Lung (tissue), 12 donors: ENCODE measurements around the gene RAB43. TPM values are rescaled to one million over a fixed set of nuclear protein-coding genes. Genes with fewer than 3 reads are reported as not detected.
"Not testable (repeated sequence)": the region's sequence is repeated elsewhere in the genome, so short reads cannot be mapped to it uniquely, and the experiment has no call there.

Source experiments
- ATAC-seq: fragments of 200-7000 bp; cut with Tn5 transposase; one replicate; pipeline ENCODE4 v1.9.1; 2020; ENCODE audit warnings: moderate number of reproducible peaks; ENCODE audit not compliant: insufficient read depth, low FRiP score
- DNase-seq, 3 donors: peaks; one replicate each; pipeline ENCODE4 v3.0.0-alpha.2; 2013 to 2017
- H3K27ac ChIP-seq, 2 donors: one replicate each; pipeline ENCODE4 v1.5.1; 2013; ENCODE audit warnings: mild to moderate bottlenecking in 2 of 2, moderate library complexity in 2 of 2, control low read depth in 1 of 2, inconsistent platforms in 1 of 2, low read depth in 1 of 2, low read length in 1 of 2
- H3K27me3 ChIP-seq, 3 donors: one replicate each; pipeline ENCODE4 v1.5.1; 2013; ENCODE audit warnings: low read length in 2 of 3; ENCODE audit not compliant: control insufficient read depth in 3 of 3, insufficient read depth in 3 of 3
- H3K36me3 ChIP-seq, 4 donors: one replicate each; pipeline ENCODE4 v1.5.1; 2013; ENCODE audit warnings: low read length in 4 of 4, mild to moderate bottlenecking in 1 of 4, moderate library complexity in 1 of 4; ENCODE audit not compliant: control insufficient read depth in 4 of 4, insufficient read depth in 4 of 4
- H3K4me1 ChIP-seq, 5 donors: one replicate each; pipeline ENCODE4 v1.5.1; 2013; ENCODE audit warnings: low read length in 5 of 5, mild to moderate bottlenecking in 2 of 5, moderate library complexity in 1 of 5; ENCODE audit not compliant: control insufficient read depth in 5 of 5, insufficient read depth in 5 of 5
- H3K4me3 ChIP-seq: one replicate; pipeline ENCODE4 v1.5.1; 2013; ENCODE audit warnings: mild to moderate bottlenecking, control low read depth, moderate library complexity
- H3K9ac ChIP-seq, 2 donors: one replicate each; pipeline ENCODE4 v1.5.1; 2013; ENCODE audit warnings: low read length in 2 of 2, control low read depth in 1 of 2; ENCODE audit not compliant: insufficient read depth in 1 of 2
- H3K9me3 ChIP-seq, 4 donors: one replicate each; pipeline ENCODE4 v1.5.1; 2013; ENCODE audit warnings: low read length in 3 of 4, mild to moderate bottlenecking in 1 of 4, moderate library complexity in 1 of 4; ENCODE audit not compliant: control insufficient read depth in 4 of 4, insufficient read depth in 3 of 4
- WGBS, 2 donors: extraction: QIAGEN DNeasy Blood & Tissue Kit; methylation state at CpG; one replicate each; pipeline ENCODE4 v1.1.7; 2013; 5-methylcytosine and 5-hydroxymethylcytosine counted together
- polyA plus RNA-seq, 2 donors: library from polyadenylated mRNA; stranded (reverse); fragments of 200-250 nt; gene quantifications; one replicate each; pipeline ENCODE4 v1.2.1, GENCODE V29; 2013
- total RNA-seq, 2 donors: library from RNA; depleted of rRNA in 1 of 2; stranded (reverse); fragments of >200 nt in 1 of 2; gene quantifications; one replicate each; pipeline ENCODE4 v1.2.1, GENCODE V29; 2014 to 2021
- TF ChIP-seq, protein P1 (sequence below): IDR thresholded peaks from 2 replicates; pipeline ENCODE4 v1.5.1; 2012; ENCODE audit warnings: mild to moderate bottlenecking; ENCODE audit errors: control extremely low read depth, extremely low read depth
- donor health status: control.
- donor health status: control.
- donor health status: Bipolar disorder and iron deficiency.
- donor health status: healthy.
- donor health status: DM: yes; HTN: yes; CAD: no.

Gene RAB43
- total and polyA plus RNA-seq, 4 donors = 9.4 to 32.6 (median 20.3) TPM

DNA sequence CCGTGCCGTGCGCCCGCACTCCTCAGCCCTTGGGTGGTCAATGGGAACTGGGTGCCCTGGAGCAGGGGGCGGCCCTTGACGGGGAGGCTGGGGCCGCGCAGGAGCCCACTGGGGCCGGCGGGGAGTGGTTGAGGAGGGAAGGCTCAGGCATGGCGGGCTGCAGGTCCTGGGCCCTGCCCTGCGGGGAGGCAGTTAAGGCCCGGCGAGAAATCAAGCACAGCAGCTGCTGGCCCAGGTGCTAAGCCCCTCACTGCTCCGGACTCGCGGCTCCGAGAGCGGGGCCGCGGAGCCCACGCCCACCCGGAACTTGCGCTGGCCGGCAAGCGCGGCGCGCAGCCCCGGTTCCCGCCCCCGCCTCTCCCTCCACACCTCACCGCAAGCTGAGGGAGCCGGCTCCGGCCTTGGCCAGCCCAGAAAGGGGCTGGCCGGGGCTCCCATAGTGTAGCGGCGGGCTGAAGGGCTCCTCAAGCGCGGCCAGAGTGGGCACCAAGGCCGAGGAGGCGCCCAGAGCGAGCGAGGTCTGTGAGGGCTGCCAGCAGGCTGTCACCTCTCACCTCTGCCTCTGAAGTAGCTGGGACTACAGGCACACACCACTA lies 53.2 kb downstream of the RAB43 start:
- peaks cover 0 to 3% (median 0%) of the 10 kb centered on the region in 5 donors for H3K4me1 ChIP-seq
- DNase-seq (peak; percentile 50 to 67 (median 61)), ATAC-seq (no peak)
- peak overlapping the region in 1 of 2 donors; percentile 38 for H3K9ac ChIP-seq
- no peaks in the 10 kb centered on the region for H3K27me3 ChIP-seq
- TF ChIP-seq, protein P1, sequence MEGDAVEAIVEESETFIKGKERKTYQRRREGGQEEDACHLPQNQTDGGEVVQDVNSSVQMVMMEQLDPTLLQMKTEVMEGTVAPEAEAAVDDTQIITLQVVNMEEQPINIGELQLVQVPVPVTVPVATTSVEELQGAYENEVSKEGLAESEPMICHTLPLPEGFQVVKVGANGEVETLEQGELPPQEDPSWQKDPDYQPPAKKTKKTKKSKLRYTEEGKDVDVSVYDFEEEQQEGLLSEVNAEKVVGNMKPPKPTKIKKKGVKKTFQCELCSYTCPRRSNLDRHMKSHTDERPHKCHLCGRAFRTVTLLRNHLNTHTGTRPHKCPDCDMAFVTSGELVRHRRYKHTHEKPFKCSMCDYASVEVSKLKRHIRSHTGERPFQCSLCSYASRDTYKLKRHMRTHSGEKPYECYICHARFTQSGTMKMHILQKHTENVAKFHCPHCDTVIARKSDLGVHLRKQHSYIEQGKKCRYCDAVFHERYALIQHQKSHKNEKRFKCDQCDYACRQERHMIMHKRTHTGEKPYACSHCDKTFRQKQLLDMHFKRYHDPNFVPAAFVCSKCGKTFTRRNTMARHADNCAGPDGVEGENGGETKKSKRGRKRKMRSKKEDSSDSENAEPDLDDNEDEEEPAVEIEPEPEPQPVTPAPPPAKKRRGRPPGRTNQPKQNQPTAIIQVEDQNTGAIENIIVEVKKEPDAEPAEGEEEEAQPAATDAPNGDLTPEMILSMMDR = no peak
- H3K4me3 ChIP-seq = no peak overlapping the region
- H3K36me3 ChIP-seq = no peaks in the 10 kb centered on the region
- WGBS, 2 donors = 15 to 24% methylated on average over 36 to 44 of the region's 44 CpGs
- peaks cover 0 to 3% (median 0%) of the 10 kb centered on the region in 4 donors for H3K9me3 ChIP-seq
- H3K27ac ChIP-seq = peak overlapping the region in 1 of 2 donors; percentile 38

DNA sequence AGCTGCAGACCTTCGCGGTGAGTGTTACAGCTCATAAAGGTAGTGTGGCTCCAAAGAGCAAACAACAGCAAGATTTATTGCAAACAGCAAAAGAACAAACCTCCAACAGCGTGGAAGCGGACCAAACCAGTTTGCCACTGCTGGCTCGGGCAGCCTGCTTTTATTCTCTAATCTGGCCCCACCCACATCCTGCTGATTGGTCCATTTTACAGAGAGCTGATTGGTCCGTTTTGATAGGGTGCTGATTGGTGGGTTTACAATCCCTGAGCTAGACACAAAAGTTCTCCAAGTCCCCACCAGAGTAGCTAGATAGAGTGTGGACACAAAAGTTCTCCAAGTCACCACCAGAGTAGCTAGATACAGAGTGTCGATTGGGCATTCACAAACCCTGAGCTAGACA lies 53.9 kb downstream of the RAB43 start:
- not testable (repeated sequence) for H3K9me3 ChIP-seq, H3K9ac ChIP-seq, H3K27ac ChIP-seq, H3K36me3 ChIP-seq, H3K4me1 ChIP-seq, DNase-seq, ATAC-seq, H3K4me3 ChIP-seq, H3K27me3 ChIP-seq
- 86 to 92% methylated on average over 7 of the region's 7 CpGs for WGBS, 2 donors

DNA sequence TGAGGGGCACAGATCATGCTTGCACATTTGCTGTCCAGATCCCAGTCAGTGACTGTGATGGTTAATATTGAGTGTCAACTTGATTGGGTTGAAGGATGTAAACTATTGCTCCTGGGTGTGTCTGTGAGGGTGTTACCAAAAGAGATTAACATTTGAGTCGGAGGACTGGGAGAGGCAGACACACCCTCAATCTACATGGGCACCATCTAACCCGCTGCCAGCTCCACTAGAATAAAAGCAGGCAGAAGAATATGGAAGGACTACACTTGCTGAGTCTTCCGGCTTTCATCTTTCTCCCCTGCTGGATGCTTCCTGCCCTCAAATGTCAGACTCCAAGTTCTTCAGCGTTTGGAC lies 55.9 kb downstream of the RAB43 start:
- peaks cover 0 to 3% (median 0%) of the 10 kb centered on the region in 4 donors for H3K9me3 ChIP-seq
- no peaks in the 10 kb centered on the region for H3K27me3 ChIP-seq
- ATAC-seq = no peak
- peaks cover 0 to 3% (median 0%) of the 10 kb centered on the region in 5 donors for H3K4me1 ChIP-seq
- H3K4me3 ChIP-seq = no peak overlapping the region
- TF ChIP-seq, protein P1 = no peak
- H3K9ac ChIP-seq = no peak overlapping the region
- WGBS, 2 donors = 81 to 85% methylated on average over 4 of the region's 4 CpGs
- no peaks in the 10 kb centered on the region for H3K36me3 ChIP-seq
- no peak for DNase-seq
- no peak overlapping the region for H3K27ac ChIP-seq

DNA sequence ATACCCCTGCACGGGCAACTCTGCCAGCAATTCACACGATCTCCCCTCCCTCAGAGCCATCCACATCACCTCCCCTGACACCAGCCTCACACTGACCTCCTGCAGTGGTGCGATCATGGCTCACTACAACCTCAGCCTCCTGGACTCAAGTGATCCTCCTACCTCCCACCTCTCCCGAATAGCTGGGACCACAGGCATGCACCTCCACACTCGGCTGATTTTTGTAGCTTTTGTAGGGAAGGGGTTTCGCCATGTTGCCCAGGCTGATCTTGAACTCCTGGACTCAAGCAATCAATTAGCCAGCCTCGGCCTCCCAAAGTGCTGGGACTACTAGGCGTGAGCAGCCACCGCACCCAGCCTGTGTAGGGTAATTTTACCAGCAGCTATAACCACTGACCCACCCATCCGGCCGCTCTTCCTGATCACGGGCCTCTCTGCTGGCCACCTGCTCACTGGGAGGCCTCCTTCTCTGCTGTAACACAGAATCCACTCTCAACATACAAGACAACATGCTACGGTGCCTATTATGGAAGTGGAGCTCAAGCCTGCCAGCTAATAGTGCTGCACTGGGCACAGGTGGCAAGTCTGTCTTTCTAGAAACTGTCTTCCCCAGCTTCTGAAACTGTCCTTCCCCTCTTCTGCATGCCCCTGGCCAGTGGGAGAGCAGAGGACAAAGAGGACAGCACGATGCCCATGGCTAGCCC lies 56.4 kb downstream of the RAB43 start:
- ATAC-seq = no peak
- TF ChIP-seq, protein P1 = no peak
- H3K36me3 ChIP-seq = no peaks in the 10 kb centered on the region
- 89 to 94% methylated on average over 14 of the region's 14 CpGs for WGBS, 2 donors
- no peak overlapping the region for H3K27ac ChIP-seq
- DNase-seq = no peak
- no peak overlapping the region for H3K9ac ChIP-seq
- no peak overlapping the region for H3K4me3 ChIP-seq
- peaks cover 0 to 3% (median 0%) of the 10 kb centered on the region in 5 donors for H3K4me1 ChIP-seq
- H3K27me3 ChIP-seq = no peaks in the 10 kb centered on the region
- H3K9me3 ChIP-seq = peaks cover 0 to 3% (median 0%) of the 10 kb centered on the region in 4 donors
